GM12892 (cell line): ENCODE data around the gene PHPT1.

Source experiments
- POLR2A ChIP-seq: IDR thresholded peaks from 2 replicates; pipeline ENCODE4 v1.6.1; 2011; ENCODE audit warnings: low read depth, low read length, control low read depth
- POLR2AphosphoS5 ChIP-seq: IDR thresholded peaks from 2 replicates; pipeline ENCODE4 v1.6.1; 2011; ENCODE audit warnings: low read depth, low read length, control low read depth
- TAF1 ChIP-seq: IDR thresholded peaks from 2 replicates; pipeline ENCODE4 v1.6.1; 2011; ENCODE audit warnings: low read depth, mild to moderate bottlenecking, control low read depth, low read length, borderline replicate concordance

DNA sequence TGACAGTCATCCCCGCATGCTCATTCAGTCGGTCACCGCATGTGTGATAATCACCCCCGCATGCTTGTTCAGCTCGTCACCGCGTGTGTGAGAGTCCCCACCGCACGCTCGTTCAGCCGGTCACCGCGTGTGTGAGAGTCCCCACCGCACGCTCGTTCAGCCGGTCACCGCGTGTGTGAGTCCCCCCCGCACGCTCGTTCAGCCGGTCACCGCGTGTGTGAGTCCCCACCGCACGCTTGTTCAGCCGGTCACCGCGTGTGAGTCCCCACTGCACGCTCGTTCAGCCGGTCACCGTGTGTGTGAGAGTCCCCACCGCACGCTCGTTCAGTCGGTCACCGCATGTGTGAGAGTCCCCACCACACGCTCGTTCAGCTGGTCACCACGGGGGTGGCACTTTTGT, 40.6 kb downstream of the PHPT1 start:
- no peak for TF ChIP-seq POLR2A
- TF ChIP-seq POLR2AphosphoS5, result no peak
- no peak for TF ChIP-seq TAF1
